Fibroblast of the aortic adventitia (primary cell): Measurements from ENCODE around the gene LSM10. TPM values are rescaled to one million over a fixed set of nuclear protein-coding genes. Genes with fewer than 3 reads are reported as not detected.
A peak's percentile ranks its signal among the peaks of the same experiment; 100 is the strongest.

ENCODE experiments used
- DNase-seq: peaks from one replicate; pipeline ENCODE4 v3.0.0-alpha.2; 2010; ENCODE audit warnings: low read depth
- H3K4me3 ChIP-seq: 2 replicates; pipeline ENCODE4 v1.5.1; 2011; ENCODE audit warnings: low read depth, mild to moderate bottlenecking, control low read depth, low read length, moderate library complexity
- CTCF ChIP-seq: IDR thresholded peaks from 2 replicates; pipeline ENCODE4 v1.5.1; 2011; ENCODE audit warnings: mild to moderate bottlenecking, low read length, control low read depth, inconsistent platforms; ENCODE audit not compliant: insufficient read depth
- total RNA-seq: library from RNA; depleted of rRNA; stranded (reverse); fragments of >200 nt; gene quantifications from 2 replicates; pipeline ENCODE4 v1.2.3, GENCODE V29; 2012; ENCODE audit warnings: low replicate concordance

The LSM10 gene
- total RNA-seq, 1 donor: 9.5 TPM

- peak overlapping the region; percentile 93 for H3K4me3 ChIP-seq
- DNase-seq: no peak
- no peak for TF ChIP-seq CTCF
Observed at GRCh38 chr1:36384542-36385409, 12.9 kb downstream of the LSM10 start.

- no peak for DNase-seq
- peak overlapping the region; percentile 4 for H3K4me3 ChIP-seq
- TF ChIP-seq CTCF: no peak
Observed at GRCh38 chr1:36383240-36383639, 14.5 kb downstream of the LSM10 start.

GRCh38 chr1:36382669-36383068 lies 15.0 kb downstream of the LSM10 start:
- TF ChIP-seq CTCF: no peak
- no peak for DNase-seq
- no peak overlapping the region for H3K4me3 ChIP-seq

- TF ChIP-seq CTCF: no peak
- no peak for DNase-seq
- no peak overlapping the region for H3K4me3 ChIP-seq
Observed at GRCh38 chr1:36382231-36382630, 15.5 kb downstream of the LSM10 start.

- TF ChIP-seq CTCF: no peak
- DNase-seq: no peak
- no peak overlapping the region for H3K4me3 ChIP-seq
Observed at GRCh38 chr1:36381405-36381804, 16.3 kb downstream of the LSM10 start.

GRCh38 chr1:36380782-36381181 lies 16.9 kb downstream of the LSM10 start:
- H3K4me3 ChIP-seq: no peak overlapping the region
- TF ChIP-seq CTCF: no peak
- DNase-seq: no peak
